Astrocyte (in vitro differentiated cells and primary cell): ENCODE data around the gene ERCC6L2.

Experiments used
- CTCF ChIP-seq: IDR thresholded peaks from 2 replicates; pipeline ENCODE4 v1.5.1; 2011; ENCODE audit warnings: low read depth, mild to moderate bottlenecking, inconsistent platforms, low read length, moderate library complexity; ENCODE audit not compliant: insufficient read depth
- EZH2 ChIP-seq: IDR thresholded peaks from 2 replicates; pipeline ENCODE4 v1.6.1; 2012; ENCODE audit warnings: mild to moderate bottlenecking, low read length, inconsistent platforms; ENCODE audit not compliant: insufficient read depth

GRCh38 chr9:95923794-95924193 lies 48.3 kb downstream of the ERCC6L2 start:
- TF ChIP-seq CTCF (no peak), EZH2 (no peak)
